ENCODE data around the gene TNK1. TPM values are rescaled to one million over a fixed set of nuclear protein-coding genes. Genes with fewer than 3 reads are reported as not detected.

Gene TNK1
- total and polyA plus RNA-seq, 9 of the 15 experiments (the other 6 are each of a cell fraction or from before 2014, with no cell fraction given), result 0.28 to 5.2 (median 2.1) TPM

DNA sequence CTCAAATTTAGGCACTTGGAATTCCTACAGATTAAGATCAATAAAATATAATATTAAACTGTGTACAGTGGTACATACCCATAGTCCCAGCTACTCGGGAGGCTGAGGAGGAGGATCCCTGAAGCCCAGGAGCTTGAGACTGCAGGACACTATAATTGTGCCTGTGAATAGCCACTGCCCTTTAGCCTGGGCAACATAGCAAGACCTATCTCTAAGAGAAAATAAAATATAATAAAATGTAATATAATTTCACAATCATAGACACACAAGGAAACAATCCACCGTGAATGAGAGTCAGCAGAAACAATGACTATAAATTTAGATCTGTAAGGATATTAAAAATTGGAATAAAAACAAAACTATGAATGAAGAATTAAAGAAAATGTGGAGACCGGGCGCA is 10.0 kb upstream of the TNK1 start:
- FAIRE-seq, result no peak
- POLR2A ChIA-PET, result interaction anchor here (0.7 kb wide), 1 partner anchor 13 kb away, joined by 3 read pairs; no protein-coding TSS in a partner anchor
- H4K20me1 ChIP-seq (replicated peaks; ENCODE audit: control insufficient read depth, insufficient read depth, low read length), result no peaks in the 10 kb centered on the region
- in situ Hi-C loops (cut with MboI), result no loop called here
- no peaks in the 10 kb centered on the region for H3K9me1 ChIP-seq (ENCODE audit: control insufficient read depth, insufficient read depth, low read length)
- no peak overlapping the region for H2AFZ ChIP-seq (ENCODE audit: low read depth, low read length)
- no peak for ATAC-seq
- H3K4me2 ChIP-seq (ENCODE audit: insufficient read depth, low read length), result no peak overlapping the region
- H3K4me3 ChIP-seq, result no peak overlapping the region
- WGBS (ENCODE audit: insufficient coverage, low coverage, missing lambda C conversion rate), result 11% methylated on average over 4 of the region's 4 CpGs
- H3K9me3 ChIP-seq (replicated peaks; ENCODE audit: control insufficient read depth, insufficient read depth, low read depth, low read length), result no peaks in the 10 kb centered on the region
- H3K4me1 ChIP-seq (replicated peaks in 1 of 2; ENCODE audit: control insufficient read depth in 2 of 2, insufficient read depth in 2 of 2, low read length in 2 of 2), result no peaks in the 10 kb centered on the region; a peak in 1 of 5 replicates
- peaks cover 3 to 4% of the 10 kb centered on the region in 2 experiments; a peak in 1 of 5 replicates for H3K27me3 ChIP-seq (ENCODE audit: control insufficient read depth in 2 of 2, insufficient read depth in 2 of 2, low read length in 2 of 2)
- no TSS peak for BruUV-seq (replicated peaks)
- no peaks in the 10 kb centered on the region for H3K79me2 ChIP-seq (ENCODE audit: control insufficient read depth, insufficient read depth, low read length)
- DNase-seq (ENCODE audit: extremely low read depth in 1 of 4, low spot score in 3 of 4), result no peak
- intact Hi-C loops (cut with micrococcal nuclease), result no loop called here
- H3K36me3 ChIP-seq (ENCODE audit: control insufficient read depth, insufficient read depth, low read length), result no peaks in the 10 kb centered on the region
- H3K27ac ChIP-seq (ENCODE audit: extremely low read depth, low read depth, low read length), result no peak overlapping the region
- H3K9ac ChIP-seq (ENCODE audit: insufficient read depth in 1 of 2, low read depth in 2 of 2, low read length in 2 of 2), result no peak overlapping the region
- CTCF ChIA-PET (ENCODE audit: low intra/inter-chr PET ratio), result no interaction called here
- TF ChIP-seq, protein P1, sequence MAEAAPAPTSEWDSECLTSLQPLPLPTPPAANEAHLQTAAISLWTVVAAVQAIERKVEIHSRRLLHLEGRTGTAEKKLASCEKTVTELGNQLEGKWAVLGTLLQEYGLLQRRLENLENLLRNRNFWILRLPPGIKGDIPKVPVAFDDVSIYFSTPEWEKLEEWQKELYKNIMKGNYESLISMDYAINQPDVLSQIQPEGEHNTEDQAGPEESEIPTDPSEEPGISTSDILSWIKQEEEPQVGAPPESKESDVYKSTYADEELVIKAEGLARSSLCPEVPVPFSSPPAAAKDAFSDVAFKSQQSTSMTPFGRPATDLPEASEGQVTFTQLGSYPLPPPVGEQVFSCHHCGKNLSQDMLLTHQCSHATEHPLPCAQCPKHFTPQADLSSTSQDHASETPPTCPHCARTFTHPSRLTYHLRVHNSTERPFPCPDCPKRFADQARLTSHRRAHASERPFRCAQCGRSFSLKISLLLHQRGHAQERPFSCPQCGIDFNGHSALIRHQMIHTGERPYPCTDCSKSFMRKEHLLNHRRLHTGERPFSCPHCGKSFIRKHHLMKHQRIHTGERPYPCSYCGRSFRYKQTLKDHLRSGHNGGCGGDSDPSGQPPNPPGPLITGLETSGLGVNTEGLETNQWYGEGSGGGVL (CRISPR knock-in tag; IDR thresholded peaks at IDR 0.05), result no peak
- TF ChIP-seq ZNF384 (IDR thresholded peaks at IDR 0.05; ENCODE audit: low read depth, low read length) (no peak), MXI1 (IDR thresholded peaks at IDR 0.05; ENCODE audit: low read depth, low read length) (no peak), STAT5B (CRISPR knock-in tag; IDR thresholded peaks at IDR 0.05) (no peak), DNMT1 (IDR thresholded peaks at IDR 0.05) (no peak), ZNF165 (CRISPR knock-in tag; IDR thresholded peaks at IDR 0.05; ENCODE audit: borderline replicate concordance) (no peak), SP1 (CRISPR knock-in tag; IDR thresholded peaks at IDR 0.05) (no peak), HDAC6 (IDR thresholded peaks at IDR 0.05; ENCODE audit: low read depth, low read length) (no peak), TOE1 (IDR thresholded peaks at IDR 0.05; ENCODE audit: borderline replicate concordance) (no peak), TOE1 (CRISPR knock-in tag; IDR thresholded peaks at IDR 0.05; ENCODE audit: borderline replicate concordance, low read depth) (no peak), SMARCA5 (IDR thresholded peaks at IDR 0.05) (no peak), BMI1 (IDR thresholded peaks at IDR 0.05; ENCODE audit: low read length) (no peak), CBFB (CRISPR knock-in tag; IDR thresholded peaks at IDR 0.05) (no peak), ARID2 (IDR thresholded peaks at IDR 0.05) (no peak), NFRKB (IDR thresholded peaks at IDR 0.05; ENCODE audit: low read depth) (no peak), TAF1 (IDR thresholded peaks at IDR 0.05; ENCODE audit: control insufficient read depth, extremely low read depth, insufficient read depth, low read length, severe bottlenecking) (no peak)
- TF ChIP-seq, protein P2, sequence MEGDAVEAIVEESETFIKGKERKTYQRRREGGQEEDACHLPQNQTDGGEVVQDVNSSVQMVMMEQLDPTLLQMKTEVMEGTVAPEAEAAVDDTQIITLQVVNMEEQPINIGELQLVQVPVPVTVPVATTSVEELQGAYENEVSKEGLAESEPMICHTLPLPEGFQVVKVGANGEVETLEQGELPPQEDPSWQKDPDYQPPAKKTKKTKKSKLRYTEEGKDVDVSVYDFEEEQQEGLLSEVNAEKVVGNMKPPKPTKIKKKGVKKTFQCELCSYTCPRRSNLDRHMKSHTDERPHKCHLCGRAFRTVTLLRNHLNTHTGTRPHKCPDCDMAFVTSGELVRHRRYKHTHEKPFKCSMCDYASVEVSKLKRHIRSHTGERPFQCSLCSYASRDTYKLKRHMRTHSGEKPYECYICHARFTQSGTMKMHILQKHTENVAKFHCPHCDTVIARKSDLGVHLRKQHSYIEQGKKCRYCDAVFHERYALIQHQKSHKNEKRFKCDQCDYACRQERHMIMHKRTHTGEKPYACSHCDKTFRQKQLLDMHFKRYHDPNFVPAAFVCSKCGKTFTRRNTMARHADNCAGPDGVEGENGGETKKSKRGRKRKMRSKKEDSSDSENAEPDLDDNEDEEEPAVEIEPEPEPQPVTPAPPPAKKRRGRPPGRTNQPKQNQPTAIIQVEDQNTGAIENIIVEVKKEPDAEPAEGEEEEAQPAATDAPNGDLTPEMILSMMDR (IDR thresholded peaks at IDR 0.05 in 2 of 3, conservative IDR thresholded peaks at IDR 0.05 in 1 of 3; ENCODE audit: insufficient read depth in 2 of 3, low read depth in 1 of 3, low read length in 3 of 3), result no peak
- TF ChIP-seq, protein P3, sequence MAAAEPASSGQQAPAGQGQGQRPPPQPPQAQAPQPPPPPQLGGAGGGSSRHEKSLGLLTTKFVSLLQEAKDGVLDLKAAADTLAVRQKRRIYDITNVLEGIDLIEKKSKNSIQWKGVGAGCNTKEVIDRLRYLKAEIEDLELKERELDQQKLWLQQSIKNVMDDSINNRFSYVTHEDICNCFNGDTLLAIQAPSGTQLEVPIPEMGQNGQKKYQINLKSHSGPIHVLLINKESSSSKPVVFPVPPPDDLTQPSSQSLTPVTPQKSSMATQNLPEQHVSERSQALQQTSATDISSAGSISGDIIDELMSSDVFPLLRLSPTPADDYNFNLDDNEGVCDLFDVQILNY (CRISPR knock-in tag; IDR thresholded peaks at IDR 0.05), result no peak
- TF ChIP-seq, protein P4, sequence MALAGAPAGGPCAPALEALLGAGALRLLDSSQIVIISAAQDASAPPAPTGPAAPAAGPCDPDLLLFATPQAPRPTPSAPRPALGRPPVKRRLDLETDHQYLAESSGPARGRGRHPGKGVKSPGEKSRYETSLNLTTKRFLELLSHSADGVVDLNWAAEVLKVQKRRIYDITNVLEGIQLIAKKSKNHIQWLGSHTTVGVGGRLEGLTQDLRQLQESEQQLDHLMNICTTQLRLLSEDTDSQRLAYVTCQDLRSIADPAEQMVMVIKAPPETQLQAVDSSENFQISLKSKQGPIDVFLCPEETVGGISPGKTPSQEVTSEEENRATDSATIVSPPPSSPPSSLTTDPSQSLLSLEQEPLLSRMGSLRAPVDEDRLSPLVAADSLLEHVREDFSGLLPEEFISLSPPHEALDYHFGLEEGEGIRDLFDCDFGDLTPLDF (CRISPR knock-in tag; IDR thresholded peaks at IDR 0.05), result no peak
